ENCODE measurements around the gene GAS6.

Gene GAS6

DNA sequence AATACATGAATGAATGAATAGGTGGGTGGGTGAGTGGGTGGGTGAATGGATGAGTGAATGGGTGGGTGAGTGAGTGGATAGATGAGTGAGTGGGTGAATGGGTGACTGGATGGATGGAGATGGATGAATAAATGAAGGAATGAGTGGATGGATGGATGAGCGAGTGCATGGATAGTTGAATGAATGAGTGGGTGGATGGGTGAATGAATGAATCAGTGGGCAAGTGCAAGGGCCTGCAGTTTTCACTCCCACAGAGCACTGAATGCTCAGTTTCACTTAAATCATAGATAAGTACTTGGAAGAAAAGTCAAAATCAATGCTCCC is 12.4 kb downstream of the GAS6 start:
- TF ChIP-seq, protein P1, sequence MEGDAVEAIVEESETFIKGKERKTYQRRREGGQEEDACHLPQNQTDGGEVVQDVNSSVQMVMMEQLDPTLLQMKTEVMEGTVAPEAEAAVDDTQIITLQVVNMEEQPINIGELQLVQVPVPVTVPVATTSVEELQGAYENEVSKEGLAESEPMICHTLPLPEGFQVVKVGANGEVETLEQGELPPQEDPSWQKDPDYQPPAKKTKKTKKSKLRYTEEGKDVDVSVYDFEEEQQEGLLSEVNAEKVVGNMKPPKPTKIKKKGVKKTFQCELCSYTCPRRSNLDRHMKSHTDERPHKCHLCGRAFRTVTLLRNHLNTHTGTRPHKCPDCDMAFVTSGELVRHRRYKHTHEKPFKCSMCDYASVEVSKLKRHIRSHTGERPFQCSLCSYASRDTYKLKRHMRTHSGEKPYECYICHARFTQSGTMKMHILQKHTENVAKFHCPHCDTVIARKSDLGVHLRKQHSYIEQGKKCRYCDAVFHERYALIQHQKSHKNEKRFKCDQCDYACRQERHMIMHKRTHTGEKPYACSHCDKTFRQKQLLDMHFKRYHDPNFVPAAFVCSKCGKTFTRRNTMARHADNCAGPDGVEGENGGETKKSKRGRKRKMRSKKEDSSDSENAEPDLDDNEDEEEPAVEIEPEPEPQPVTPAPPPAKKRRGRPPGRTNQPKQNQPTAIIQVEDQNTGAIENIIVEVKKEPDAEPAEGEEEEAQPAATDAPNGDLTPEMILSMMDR (IDR thresholded peaks at IDR 0.05; ENCODE audit: low read length, missing control alignments) = no peak
- DNase-seq (ENCODE audit: low read depth) = no peak
- no peak overlapping the region for H3K4me3 ChIP-seq (replicated peaks; ENCODE audit: low read depth, low read length)

DNA sequence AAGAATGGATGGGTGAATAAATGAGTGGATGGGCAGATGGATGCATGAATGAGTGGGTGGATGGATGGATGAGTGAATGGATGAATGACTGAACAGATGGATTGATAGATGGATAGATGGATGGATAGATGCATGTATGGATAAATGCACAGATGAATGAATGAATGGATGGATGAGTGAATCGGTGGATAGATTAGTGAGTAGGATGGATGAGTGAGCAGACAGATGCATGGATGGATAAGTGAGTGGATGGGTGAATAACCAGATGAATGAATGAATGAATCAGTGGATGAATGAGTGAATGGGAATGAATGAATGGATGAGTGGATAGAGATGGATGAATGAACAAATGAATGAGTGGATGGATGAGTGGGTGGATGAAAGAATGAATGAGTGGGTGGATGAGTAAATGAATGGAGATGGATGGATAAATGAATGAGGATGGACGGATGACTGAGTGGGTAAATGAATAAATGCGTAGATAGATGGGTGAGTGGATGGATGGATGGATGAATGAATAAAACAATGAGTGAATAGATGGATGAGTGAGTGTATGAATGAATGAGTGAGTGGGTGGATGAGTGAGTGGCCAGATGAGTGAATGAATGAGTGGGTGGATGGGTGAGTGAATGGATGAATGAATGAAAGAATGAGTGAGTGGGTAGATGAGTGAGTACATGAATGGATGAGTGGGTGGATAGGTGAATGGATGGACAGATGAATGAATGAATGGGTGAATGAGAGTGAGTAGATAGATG is 13.0 kb downstream of the GAS6 start:
- no peak for DNase-seq (ENCODE audit: low read depth)
- H3K4me3 ChIP-seq (replicated peaks; ENCODE audit: low read depth, low read length) = no peak overlapping the region
- TF ChIP-seq, protein P1 (IDR thresholded peaks at IDR 0.05; ENCODE audit: low read length, missing control alignments) = no peak

DNA sequence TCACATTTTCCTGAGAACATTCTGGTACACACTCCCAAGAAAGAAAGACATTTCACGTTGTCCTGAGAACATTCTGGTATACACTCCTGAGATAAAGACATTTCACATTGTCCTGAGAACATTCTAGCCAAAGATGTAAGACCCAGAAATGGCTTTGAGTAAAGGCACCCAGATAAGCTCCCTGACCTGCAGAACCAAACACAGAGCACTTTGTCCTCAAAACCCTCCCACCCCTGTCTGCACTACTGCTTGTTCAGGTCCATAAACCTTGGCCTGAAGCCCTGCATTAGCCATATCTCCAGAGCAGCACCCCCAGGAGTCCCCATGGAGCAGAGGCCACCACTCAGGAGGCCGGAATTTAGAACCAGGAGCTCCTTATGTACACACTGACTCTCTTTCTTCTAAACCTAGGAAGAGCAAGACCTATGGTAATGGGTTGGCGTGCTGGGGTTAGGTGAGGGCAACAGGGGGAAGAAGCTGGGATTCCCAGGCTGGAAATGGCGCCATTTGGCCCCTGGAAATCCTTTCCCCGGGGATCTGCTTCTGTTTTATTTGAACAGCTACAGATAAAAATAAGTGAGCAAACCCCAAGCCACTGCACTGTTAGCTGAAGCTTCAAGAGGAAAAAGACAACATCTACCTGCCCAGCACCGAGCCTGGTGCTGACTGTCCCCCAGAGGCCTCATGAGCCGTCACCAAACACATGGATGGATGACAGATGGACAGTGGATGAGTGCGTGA is 13.7 kb downstream of the GAS6 start:
- H3K4me3 ChIP-seq (replicated peaks; ENCODE audit: low read depth, low read length) = no peak overlapping the region
- no peak for DNase-seq (ENCODE audit: low read depth)
- TF ChIP-seq, protein P1 (IDR thresholded peaks at IDR 0.05; ENCODE audit: low read length, missing control alignments) = no peak

DNA sequence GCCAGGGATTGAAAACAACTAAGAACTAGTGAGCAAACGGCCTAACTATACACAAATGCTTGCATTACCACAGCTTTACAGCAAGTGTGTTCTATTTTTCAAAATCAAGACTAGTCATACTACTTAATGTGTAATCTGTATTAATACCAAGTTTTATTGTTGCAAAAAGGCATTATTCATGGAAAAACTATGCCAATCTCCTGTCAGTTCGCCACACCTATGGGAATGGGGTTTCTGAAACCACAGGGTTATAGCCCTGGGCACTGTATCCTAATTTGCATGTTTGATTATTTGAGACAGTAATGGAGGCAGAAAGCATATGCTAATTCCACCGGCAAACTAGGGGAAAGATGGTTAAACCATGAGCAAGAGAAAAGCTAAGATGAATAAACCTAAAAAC is 14.3 kb downstream of the GAS6 start:
- DNase-seq (ENCODE audit: low read depth) = no peak
- no peak overlapping the region for H3K4me3 ChIP-seq (replicated peaks; ENCODE audit: low read depth, low read length)
- TF ChIP-seq, protein P1 (IDR thresholded peaks at IDR 0.05; ENCODE audit: low read length, missing control alignments) = no peak

DNA sequence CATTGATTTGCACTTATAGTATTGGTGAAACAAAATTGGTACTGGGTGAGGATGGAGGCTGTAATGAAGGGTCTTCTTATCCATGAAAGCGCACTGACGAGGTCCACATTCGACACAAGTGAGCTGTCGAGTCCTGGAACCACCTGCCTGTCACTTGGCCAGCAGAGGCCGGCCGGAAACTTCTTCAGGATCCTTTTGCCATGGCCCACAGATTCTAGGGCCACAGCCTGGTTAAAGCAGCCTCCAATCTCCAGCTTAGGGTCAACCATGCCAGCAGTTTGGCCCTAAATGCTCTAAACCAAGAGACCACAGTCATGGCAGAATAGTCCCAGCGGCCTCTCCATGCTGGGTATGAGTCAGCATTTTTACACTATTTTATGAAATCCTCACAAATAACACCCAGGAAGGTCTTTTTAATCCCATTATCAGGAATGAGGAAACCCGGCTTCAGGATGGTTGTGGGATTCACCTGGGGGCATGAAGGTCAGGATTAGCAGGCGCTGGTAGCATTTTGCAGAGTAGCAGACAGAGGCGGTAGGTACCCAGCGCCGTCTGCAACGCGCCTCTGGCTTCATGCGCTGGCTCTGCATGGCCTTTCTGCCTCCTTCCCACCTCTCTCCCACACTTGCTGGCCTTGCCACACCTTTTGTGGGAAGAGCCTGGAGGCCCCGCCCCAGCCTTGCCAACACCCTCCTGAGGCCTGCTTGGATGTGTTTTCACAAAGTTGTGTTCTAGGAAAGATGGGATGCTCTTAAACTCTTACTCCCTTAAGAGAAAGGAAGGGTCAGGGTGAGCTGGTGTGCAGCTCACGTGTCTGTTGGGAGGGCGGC is 15.2 kb downstream of the GAS6 start:
- no peak overlapping the region for H3K4me3 ChIP-seq (replicated peaks; ENCODE audit: low read depth, low read length)
- no peak for DNase-seq (ENCODE audit: low read depth)
- TF ChIP-seq, protein P1 (IDR thresholded peaks at IDR 0.05; ENCODE audit: low read length, missing control alignments) = no peak

DNA sequence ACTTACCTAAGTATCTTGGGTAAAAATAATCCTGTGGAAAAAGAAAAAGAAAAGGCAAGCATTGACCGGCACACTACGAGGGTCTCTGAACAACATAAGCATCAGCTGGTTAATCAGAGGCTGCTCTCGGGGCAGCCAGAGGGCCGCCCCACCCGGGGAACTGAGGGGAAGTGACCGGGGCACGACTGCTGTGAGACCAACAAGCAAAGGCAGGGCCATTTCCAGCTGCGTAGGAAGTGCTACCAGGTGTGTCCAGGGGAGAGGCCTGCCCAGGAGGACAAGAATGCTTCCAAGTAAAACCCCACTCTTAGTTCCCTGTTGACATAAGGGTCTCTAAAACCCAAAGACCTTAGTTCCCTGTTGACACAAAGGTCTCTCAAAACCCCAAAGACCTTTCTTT is 15.9 kb downstream of the GAS6 start:
- TF ChIP-seq, protein P1 (IDR thresholded peaks at IDR 0.05; ENCODE audit: low read length, missing control alignments) = no peak
- H3K4me3 ChIP-seq (replicated peaks; ENCODE audit: low read depth, low read length) = no peak overlapping the region
- DNase-seq (ENCODE audit: low read depth) = no peak

Data from fibroblast of pulmonary artery (primary cell).